ACC112 (cell line): ENCODE measurements around the gene PASK.

ENCODE experiments used
- H2AFZ ChIP-seq: fragments of 200-600 bp; sonication (generic); one replicate; pipeline ENCODE4 v1.6.0; 2017; ENCODE audit warnings: antibody characterized with exemption, low read length; ENCODE audit not compliant: unreplicated experiment
- H3K27ac ChIP-seq: fragments of 200-600 bp; sonication (generic); 2 replicates; pipeline ENCODE4 v1.5.1; 2014; ENCODE audit warnings: low read depth, mild to moderate bottlenecking, antibody characterized with exemption, low read length, moderate library complexity
- H3K27me3 ChIP-seq: fragments of 200-600 bp; sonication (generic); 2 replicates; pipeline ENCODE4 v1.6.1; 2014; ENCODE audit warnings: mild to moderate bottlenecking, antibody characterized with exemption, low read length, moderate library complexity, mixed read lengths; ENCODE audit not compliant: insufficient read depth
- H3K36me3 ChIP-seq: fragments of 200-600 bp; sonication (generic); 2 replicates; pipeline ENCODE4 v1.6.1; 2016; ENCODE audit warnings: mild to moderate bottlenecking, antibody characterized with exemption, low read length, moderate library complexity, mixed read lengths; ENCODE audit not compliant: insufficient read depth
- H3K4me1 ChIP-seq: fragments of 200-600 bp; sonication (generic); one replicate; pipeline ENCODE4 v1.6.1; 2016; ENCODE audit warnings: low read length, mixed read lengths; ENCODE audit not compliant: insufficient read depth, unreplicated experiment, control insufficient read depth
- H3K4me3 ChIP-seq: fragments of 200-600 bp; sonication (generic); 2 replicates; pipeline ENCODE4 v1.5.1; 2014; ENCODE audit warnings: mild to moderate bottlenecking, low read depth, low read length
- H3K79me2 ChIP-seq: fragments of 200-600 bp; sonication (generic); one replicate; pipeline ENCODE4 v1.6.0; 2016; ENCODE audit warnings: low read length; ENCODE audit not compliant: control insufficient read depth, unreplicated experiment, insufficient read depth

The PASK gene

GRCh38 chr2:241189093-241189855, 40.0 kb upstream of the PASK start:
- H3K4me1 ChIP-seq, result no peaks in the 10 kb centered on the region
- no peak overlapping the region for H3K4me3 ChIP-seq
- no peak overlapping the region for H2AFZ ChIP-seq
- peaks cover 4% of the 10 kb centered on the region; the same call in 1 of the 2 replicates for H3K27me3 ChIP-seq
- H3K79me2 ChIP-seq, result no peaks in the 10 kb centered on the region
- no peak overlapping the region for H3K27ac ChIP-seq
- no peaks in the 10 kb centered on the region for H3K36me3 ChIP-seq

- Histone ChIP-seq H3K79me2 (no peaks in the 10 kb centered on the region), H3K27me3 (peaks cover 4% of the 10 kb centered on the region; the same call in 1 of the 2 replicates), H3K4me1 (no peaks in the 10 kb centered on the region), H2AFZ (no peak within 1 kb of the TSS), H3K36me3 (no peaks in the 10 kb centered on the region), H3K4me3 (no peak within 1 kb of the TSS), H3K27ac (no peak within 1 kb of the TSS)
These were observed 39.3 kb upstream of the PASK start, which contains the start of gene ANO7 for GRCh38 chr2:241188361-241189092. ANO7 (plus strand) TSS chr2:241188677; CDS start chr2:241190064, 1,387 bp downstream.

DNA sequence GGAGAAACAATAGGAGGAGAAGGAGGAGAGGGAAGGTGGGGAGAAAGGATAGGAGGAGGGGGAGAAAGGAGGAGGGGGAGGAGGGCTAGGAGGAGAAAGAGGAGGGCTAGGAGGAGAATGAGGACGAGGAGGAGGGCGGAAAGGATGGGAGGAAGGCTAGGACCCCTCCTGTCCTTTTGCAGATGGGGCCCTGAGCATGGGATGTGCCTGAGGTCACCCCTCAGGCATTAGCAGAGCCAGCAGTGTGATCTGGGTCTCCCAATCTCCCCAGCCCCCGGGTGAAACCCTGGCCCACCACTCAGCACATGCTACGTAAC, 38.6 kb upstream of the PASK start:
- no peak overlapping the region for H3K27ac ChIP-seq
- H2AFZ ChIP-seq, result no peak overlapping the region
- H3K79me2 ChIP-seq, result no peaks in the 10 kb centered on the region
- H3K4me3 ChIP-seq, result no peak overlapping the region
- no peaks in the 10 kb centered on the region for H3K36me3 ChIP-seq
- H3K4me1 ChIP-seq, result no peaks in the 10 kb centered on the region
- H3K27me3 ChIP-seq, result peaks cover 4% of the 10 kb centered on the region; the same call in 1 of the 2 replicates

- Histone ChIP-seq H3K79me2 (no peaks in the 10 kb centered on the region), H3K4me3 (no peak overlapping the region), H3K27ac (no peak overlapping the region), H3K27me3 (peaks cover 4% of the 10 kb centered on the region; the same call in 1 of the 2 replicates), H3K36me3 (no peaks in the 10 kb centered on the region), H2AFZ (no peak overlapping the region), H3K4me1 (no peaks in the 10 kb centered on the region)
These were observed 38.0 kb upstream of the PASK start for GRCh38 chr2:241187101-241187917.

- H3K36me3 ChIP-seq, result no peaks in the 10 kb centered on the region
- peaks cover 4% of the 10 kb centered on the region; the same call in 1 of the 2 replicates for H3K27me3 ChIP-seq
- no peak overlapping the region for H3K27ac ChIP-seq
- no peak overlapping the region for H2AFZ ChIP-seq
- H3K4me3 ChIP-seq, result no peak overlapping the region
- no peaks in the 10 kb centered on the region for H3K79me2 ChIP-seq
- H3K4me1 ChIP-seq, result no peaks in the 10 kb centered on the region
These were observed 36.7 kb upstream of the PASK start for GRCh38 chr2:241185961-241186360.

DNA sequence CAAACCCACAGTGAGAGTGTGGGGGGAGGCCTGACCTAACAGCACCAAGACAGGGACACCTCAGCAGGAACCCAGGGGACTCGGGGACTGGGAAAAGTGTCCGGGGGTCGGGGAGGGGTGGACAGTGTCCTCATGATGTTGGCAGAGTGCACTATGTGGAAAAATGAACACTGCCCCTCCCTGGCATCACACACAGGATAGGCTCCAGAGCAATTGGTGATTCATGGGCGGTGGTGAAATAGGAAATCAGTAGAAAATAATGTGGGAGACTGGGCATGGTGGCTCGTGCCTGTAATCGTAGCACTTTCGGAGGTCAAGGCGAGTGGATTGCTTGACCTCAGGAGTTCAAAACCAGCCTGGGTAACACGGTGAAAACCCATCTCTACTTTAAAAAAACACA, 35.6 kb upstream of the PASK start:
- no peak overlapping the region for H2AFZ ChIP-seq
- H3K36me3 ChIP-seq, result no peaks in the 10 kb centered on the region
- H3K79me2 ChIP-seq, result no peaks in the 10 kb centered on the region
- no peak overlapping the region for H3K27ac ChIP-seq
- H3K4me1 ChIP-seq, result no peaks in the 10 kb centered on the region
- no peak overlapping the region for H3K4me3 ChIP-seq
- peaks cover 4% of the 10 kb centered on the region; the same call in 1 of the 2 replicates for H3K27me3 ChIP-seq

DNA sequence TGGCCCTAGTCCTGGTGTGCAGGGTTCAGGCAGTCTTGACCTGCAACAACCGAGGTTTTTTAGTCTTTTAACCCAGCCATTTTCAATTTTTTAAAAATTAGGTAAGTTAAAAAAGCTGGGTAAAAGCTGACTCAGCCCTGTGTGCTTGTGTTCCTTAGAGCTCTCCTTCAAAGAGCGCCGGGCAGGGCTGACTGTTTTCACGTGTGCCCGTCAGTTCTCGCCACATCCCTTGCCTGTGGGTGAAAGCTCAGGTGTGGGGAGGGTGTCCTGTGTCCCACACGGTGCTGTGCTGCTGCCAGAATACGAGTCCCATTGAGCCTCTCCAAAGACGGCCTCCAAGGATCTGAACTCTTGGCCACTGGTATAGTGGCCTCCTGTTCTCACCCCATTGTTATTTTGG, 33.9 kb upstream of the PASK start:
- no peaks in the 10 kb centered on the region for H3K79me2 ChIP-seq
- H3K4me3 ChIP-seq, result no peak overlapping the region
- no peaks in the 10 kb centered on the region for H3K36me3 ChIP-seq
- no peaks in the 10 kb centered on the region for H3K4me1 ChIP-seq
- H3K27ac ChIP-seq, result no peak overlapping the region
- H3K27me3 ChIP-seq, result peaks cover 3% of the 10 kb centered on the region; the same call in 1 of the 2 replicates
- no peak overlapping the region for H2AFZ ChIP-seq

DNA sequence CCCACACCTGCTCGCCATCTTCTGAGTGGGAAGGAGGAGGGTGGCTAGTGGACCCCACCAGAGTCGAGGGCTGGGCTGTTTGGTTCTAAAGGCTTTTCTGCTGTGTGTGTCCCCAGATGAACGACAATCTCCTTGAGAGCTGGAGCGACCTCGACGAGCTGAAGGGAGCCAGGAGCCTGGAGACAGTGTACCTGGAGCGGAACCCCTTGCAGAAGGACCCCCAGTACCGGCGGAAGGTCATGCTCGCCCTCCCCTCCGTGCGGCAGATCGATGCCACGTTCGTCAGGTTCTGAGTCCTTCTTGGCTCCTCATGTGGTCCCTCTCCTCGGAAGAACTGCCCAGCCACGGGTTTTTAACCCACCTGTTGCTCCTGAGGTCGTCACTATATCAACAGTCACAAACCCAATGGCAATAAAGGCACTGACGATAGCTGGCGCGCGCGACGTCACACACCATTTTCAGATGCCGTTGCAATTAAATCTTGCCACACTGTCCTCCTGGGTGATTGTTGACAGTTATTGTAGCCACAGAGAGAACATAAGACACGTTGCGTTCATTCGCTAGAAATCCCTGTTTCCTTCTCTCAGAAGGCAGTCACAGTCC, 33.4 kb upstream of the PASK start:
- no peaks in the 10 kb centered on the region for H3K79me2 ChIP-seq
- no peaks in the 10 kb centered on the region for H3K27me3 ChIP-seq
- no peak overlapping the region for H3K27ac ChIP-seq
- no peaks in the 10 kb centered on the region for H3K36me3 ChIP-seq
- no peaks in the 10 kb centered on the region for H3K4me1 ChIP-seq
- no peak overlapping the region for H2AFZ ChIP-seq
- no peak overlapping the region for H3K4me3 ChIP-seq

- Histone ChIP-seq H3K79me2 (no peaks in the 10 kb centered on the region), H3K27me3 (no peaks in the 10 kb centered on the region), H2AFZ (no peak overlapping the region), H3K27ac (no peak overlapping the region), H3K4me1 (no peaks in the 10 kb centered on the region), H3K36me3 (no peaks in the 10 kb centered on the region), H3K4me3 (no peak overlapping the region)
These were observed 32.9 kb upstream of the PASK start for GRCh38 chr2:241182126-241182525.

GRCh38 chr2:241180495-241180894, 31.2 kb upstream of the PASK start:
- H2AFZ ChIP-seq, result no peak overlapping the region
- no peaks in the 10 kb centered on the region for H3K27me3 ChIP-seq
- no peak overlapping the region for H3K27ac ChIP-seq
- H3K79me2 ChIP-seq, result no peaks in the 10 kb centered on the region
- no peaks in the 10 kb centered on the region for H3K4me1 ChIP-seq
- H3K4me3 ChIP-seq, result no peak overlapping the region
- H3K36me3 ChIP-seq, result no peaks in the 10 kb centered on the region
